ENCODE results near the gene MTARC1. TPM values are rescaled to one million over a fixed set of nuclear protein-coding genes. Genes with fewer than 3 reads are reported as not detected.

Gene MTARC1
- total and polyA plus RNA-seq, 9 of the 15 experiments (the other 6 are each of a cell fraction or from before 2014, with no cell fraction given) = 0.07 to 0.14 (median 0.11) TPM; not detected in 6

- in situ Hi-C loops (cut with MboI) = no loop called here
- H3K4me2 ChIP-seq (ENCODE audit: insufficient read depth, low read length) = no peak overlapping the region
- no peaks in the 10 kb centered on the region for H3K9me1 ChIP-seq (ENCODE audit: control insufficient read depth, insufficient read depth, low read length)
- peaks cover 17 to 39% of the 10 kb centered on the region in 2 experiments for H3K27me3 ChIP-seq (ENCODE audit: control insufficient read depth in 2 of 2, insufficient read depth in 2 of 2, low read length in 2 of 2)
- no peak for DNase-seq (ENCODE audit: extremely low read depth in 1 of 4, low spot score in 3 of 4)
- H3K4me3 ChIP-seq = no peak overlapping the region
- H3K9ac ChIP-seq (ENCODE audit: insufficient read depth in 1 of 2, low read depth in 2 of 2, low read length in 2 of 2) = no peak overlapping the region
- H3K4me1 ChIP-seq (replicated peaks in 1 of 2; ENCODE audit: control insufficient read depth in 2 of 2, insufficient read depth in 2 of 2, low read length in 2 of 2) = peaks cover 0 to 8% of the 10 kb centered on the region in 2 experiments; a peak in 2 of 5 replicates
- H3K79me2 ChIP-seq (ENCODE audit: control insufficient read depth, insufficient read depth, low read length) = no peaks in the 10 kb centered on the region
- 0% methylated on average over 3 of the region's 3 CpGs for WGBS (ENCODE audit: insufficient coverage, low coverage, missing lambda C conversion rate)
- no peaks in the 10 kb centered on the region for H4K20me1 ChIP-seq (replicated peaks; ENCODE audit: control insufficient read depth, insufficient read depth, low read length)
- TF ChIP-seq ZNF263 (CRISPR knock-in tag; IDR thresholded peaks at IDR 0.05; ENCODE audit: borderline replicate concordance) = no peak
- no peak for TF ChIP-seq THRA (IDR thresholded peaks at IDR 0.05)
- TF ChIP-seq MCM5 (IDR thresholded peaks at IDR 0.05; ENCODE audit: low read depth) = no peak
- TF ChIP-seq ETV6 (IDR thresholded peaks at IDR 0.05; ENCODE audit: borderline replicate concordance in 1 of 2, low read depth in 2 of 2, low read length in 1 of 2) = no peak
- no peak for TF ChIP-seq ETV6 (CRISPR knock-in tag; IDR thresholded peaks at IDR 0.05; ENCODE audit: borderline replicate concordance)
- ChIA-PET POLR2A (interaction anchor here (0.6 to 1.4 kb wide), 3 partner anchors 14 to 1159 kb away, joined by 3 to 4 read pairs (median 3); no protein-coding TSS in a partner anchor), CTCF (ENCODE audit: low intra/inter-chr PET ratio) (no interaction called here)
- no peaks in the 10 kb centered on the region for H3K9me3 ChIP-seq (replicated peaks; ENCODE audit: control insufficient read depth, insufficient read depth, low read depth, low read length)
- FAIRE-seq = no peak
- no peak overlapping the region for H3K27ac ChIP-seq (ENCODE audit: extremely low read depth, low read depth, low read length)
- no peaks in the 10 kb centered on the region for H3K36me3 ChIP-seq (ENCODE audit: control insufficient read depth, insufficient read depth, low read length)
- BruUV-seq (replicated peaks) = no TSS peak
- H2AFZ ChIP-seq (ENCODE audit: low read depth, low read length) = no peak overlapping the region
- intact Hi-C loops (cut with micrococcal nuclease) = no loop called here
- no peak for ATAC-seq
Observed at GRCh38 chr1:220746851-220747250, 39.9 kb upstream of the MTARC1 start.
